Transverse colon (tissue), 4 donors: ENCODE measurements around the gene CST7. TPM values are rescaled to one million over a fixed set of nuclear protein-coding genes. Genes with fewer than 3 reads are reported as not detected.

Source experiments
- DNase-seq: peaks from one replicate; pipeline ENCODE4 v3.0.0-alpha.2; 2019
- H3K27ac ChIP-seq, 4 donors: fragments of 200-600 bp; sonication (generic); 2 replicates each; pipeline ENCODE4 v1.5.1; 2016 to 2018; ENCODE audit warnings: inconsistent platforms in 4 of 4
- H3K27me3 ChIP-seq: fragments of 200-600 bp; sonication (generic); 2 replicates; pipeline ENCODE4 v1.5.1; 2017; ENCODE audit warnings: inconsistent platforms
- H3K36me3 ChIP-seq, 4 donors: fragments of 200-600 bp; sonication (generic); 2 replicates each; pipeline ENCODE4 v1.5.1; 2017 to 2019; ENCODE audit warnings: inconsistent platforms in 4 of 4
- H3K4me1 ChIP-seq, 4 donors: fragments of 200-600 bp; sonication (generic); 2 replicates each; pipeline ENCODE4 v1.5.1; 2017 to 2020; ENCODE audit warnings: inconsistent platforms in 4 of 4
- H3K4me3 ChIP-seq, 4 donors: fragments of 200-600 bp; sonication (generic); 1 replicate in 1 of 4; 2 replicates in 3 of 4; pipeline versions ENCODE4 v1.5.1 to v1.6.1; 2017 to 2019; ENCODE audit warnings: inconsistent platforms in 4 of 4
- H3K9me3 ChIP-seq, 2 donors: fragments of 200-600 bp; sonication (generic); 2 replicates each; pipeline ENCODE4 v1.5.1; 2017 to 2019; ENCODE audit warnings: inconsistent platforms in 2 of 2
- CTCF ChIP-seq, 5 experiments: fragments of 200-600 bp in 3 of 5; fragments of 450-650 bp in 2 of 5; sonication (generic) in 3 of 5; IDR thresholded peaks; 1 replicate in 2 of 5; 2 replicates in 3 of 5; pipeline ENCODE4 v1.5.1; 2016 to 2017; ENCODE audit warnings: antibody characterized with exemption in 5 of 5, inconsistent platforms in 3 of 5, mild to moderate bottlenecking in 2 of 5, moderate library complexity in 1 of 5
- EP300 ChIP-seq: sonication (generic); formaldehyde crosslinking; IDR thresholded peaks from one replicate; pipeline ENCODE4 v1.6.1; 2017; ENCODE audit warnings: antibody characterized with exemption, low read depth
- POLR2A ChIP-seq: fragments of 450-650 bp; IDR thresholded peaks from one replicate; pipeline ENCODE4 v1.6.1; 2016; ENCODE audit warnings: antibody characterized with exemption, mild to moderate bottlenecking, moderate library complexity
- POLR2AphosphoS5 ChIP-seq, 3 donors: sonication (generic); formaldehyde crosslinking; IDR thresholded peaks; one replicate each; pipeline ENCODE4 v1.6.1; 2016; ENCODE audit warnings: antibody characterized with exemption in 3 of 3
- WGBS, 2 donors: methylation state at CpG; one replicate each; pipeline ENCODE4 v1.1.5; 2018; ENCODE audit warnings: low coverage in 1 of 2; 5-methylcytosine and 5-hydroxymethylcytosine counted together
- in situ Hi-C, 4 donors: fragments of 200-750 bp; cut with MboI; loops; one replicate each; pipeline versions ENCODE4 v1.15.0 to v1.15.1; 2017; ENCODE audit warnings: low sequenced_read_pairs in 3 of 4, low pct_ligation_motif_present in 1 of 4, low pct_unique_long_range_greater_than_20kb in 1 of 4
- intact Hi-C: fragments of 100-400 bp; cut with DNase I; formaldehyde crosslinking; loops from one replicate; pipeline ENCODE4 v1.15.1; 2023; ENCODE audit warnings: low total_unique reads
- total RNA-seq, 4 donors: library from RNA; depleted of rRNA; stranded (reverse); fragments of >200 nt; gene quantifications; one replicate each; pipeline ENCODE4 v1.1.0, GENCODE V29; 2016

The CST7 gene
- total RNA-seq, 4 donors from 2014 or later: 3.2 to 3.3 TPM; not detected in 2

- WGBS, 2 donors: 85 to 95% methylated on average over 4 to 20 of the region's 20 CpGs
- peaks cover 0 to 20% (median 9%) of the 10 kb centered on the region in 4 donors for H3K36me3 ChIP-seq
- no peak overlapping the region for H3K4me3 ChIP-seq
- no peak for TF ChIP-seq CTCF (IDR thresholded peaks at IDR 0.05)
- TF ChIP-seq POLR2A: no peak
- no peak for TF ChIP-seq EP300
- no peak for TF ChIP-seq POLR2AphosphoS5 (IDR thresholded peaks at IDR 0.05)
- no peaks in the 10 kb centered on the region for H3K27me3 ChIP-seq
- H3K27ac ChIP-seq: no peak overlapping the region
- DNase-seq: no peak
- in situ Hi-C loops (no loop called here), intact Hi-C loops (loop anchor here (10.0 kb wide), 1 partner anchor 1714 kb away; no protein-coding TSS in a partner anchor)
- H3K9me3 ChIP-seq: no peaks in the 10 kb centered on the region
- H3K4me1 ChIP-seq: peaks cover 0 to 2% (median 0%) of the 10 kb centered on the region in 4 donors
Observed at GRCh38 chr20:24958506-24959385, 9.7 kb downstream of the CST7 start.

GRCh38 chr20:24959591-24960301, 10.7 kb downstream of the CST7 start:
- Histone ChIP-seq H3K4me3 (no peak overlapping the region), H3K9me3 (no peaks in the 10 kb centered on the region), H3K4me1 (peaks cover 0 to 2% (median 0%) of the 10 kb centered on the region in 4 donors), H3K36me3 (peaks cover 0 to 25% (median 12%) of the 10 kb centered on the region in 4 donors), H3K27me3 (no peaks in the 10 kb centered on the region), H3K27ac (no peak overlapping the region)
- intact Hi-C loops (loop anchor here (10.0 kb wide), 1 partner anchor 1715 kb away; no protein-coding TSS in a partner anchor), in situ Hi-C loops (no loop called here)
- DNase-seq: no peak
- TF ChIP-seq CTCF (IDR thresholded peaks at IDR 0.05) (no peak), EP300 (no peak), POLR2A (no peak), POLR2AphosphoS5 (IDR thresholded peaks at IDR 0.05) (no peak)
- WGBS, 2 donors: 94% methylated on average over 14 of the region's 14 CpGs; no CpG with 5 or more reads in 1 of the 2 donors

- in situ Hi-C loops (no loop called here), intact Hi-C loops (no loop called here)
- Histone ChIP-seq H3K9me3 (no peaks in the 10 kb centered on the region), H3K4me1 (no peaks in the 10 kb centered on the region), H3K4me3 (no peak overlapping the region), H3K36me3 (peaks cover 0 to 25% (median 12%) of the 10 kb centered on the region in 4 donors), H3K27me3 (no peaks in the 10 kb centered on the region), H3K27ac (no peak overlapping the region)
- 93% methylated on average over 9 of the region's 10 CpGs; no CpG with 5 or more reads in 1 of the 2 donors for WGBS, 2 donors
- no peak for DNase-seq
- TF ChIP-seq POLR2A (no peak), CTCF (IDR thresholded peaks at IDR 0.05) (no peak), EP300 (no peak)
Observed at GRCh38 chr20:24960302-24960801, 11.3 kb downstream of the CST7 start.

- Histone ChIP-seq H3K27me3 (no peaks in the 10 kb centered on the region), H3K4me3 (no peak overlapping the region), H3K36me3 (peaks cover 0 to 25% (median 12%) of the 10 kb centered on the region in 4 donors), H3K9me3 (no peaks in the 10 kb centered on the region), H3K27ac (no peak overlapping the region), H3K4me1 (no peaks in the 10 kb centered on the region)
- DNase-seq: no peak
- in situ Hi-C loops: no loop called here
- 82 to 90% methylated on average over 2 of the region's 2 CpGs for WGBS, 2 donors
- intact Hi-C loops: no loop called here
- TF ChIP-seq POLR2A (no peak), EP300 (no peak), POLR2AphosphoS5 (IDR thresholded peaks at IDR 0.05) (no peak)
Observed at GRCh38 chr20:24960861-24961260, 11.8 kb downstream of the CST7 start.
